ENCODE results near the gene ZSCAN26. TPM values are rescaled to one million over a fixed set of nuclear protein-coding genes. Genes with fewer than 3 reads are reported as not detected.

ZSCAN26 gene
- polyA plus RNA-seq, 1 of the 3 experiments (the other 2 are of a cell fraction), result 11.0 TPM

DNA sequence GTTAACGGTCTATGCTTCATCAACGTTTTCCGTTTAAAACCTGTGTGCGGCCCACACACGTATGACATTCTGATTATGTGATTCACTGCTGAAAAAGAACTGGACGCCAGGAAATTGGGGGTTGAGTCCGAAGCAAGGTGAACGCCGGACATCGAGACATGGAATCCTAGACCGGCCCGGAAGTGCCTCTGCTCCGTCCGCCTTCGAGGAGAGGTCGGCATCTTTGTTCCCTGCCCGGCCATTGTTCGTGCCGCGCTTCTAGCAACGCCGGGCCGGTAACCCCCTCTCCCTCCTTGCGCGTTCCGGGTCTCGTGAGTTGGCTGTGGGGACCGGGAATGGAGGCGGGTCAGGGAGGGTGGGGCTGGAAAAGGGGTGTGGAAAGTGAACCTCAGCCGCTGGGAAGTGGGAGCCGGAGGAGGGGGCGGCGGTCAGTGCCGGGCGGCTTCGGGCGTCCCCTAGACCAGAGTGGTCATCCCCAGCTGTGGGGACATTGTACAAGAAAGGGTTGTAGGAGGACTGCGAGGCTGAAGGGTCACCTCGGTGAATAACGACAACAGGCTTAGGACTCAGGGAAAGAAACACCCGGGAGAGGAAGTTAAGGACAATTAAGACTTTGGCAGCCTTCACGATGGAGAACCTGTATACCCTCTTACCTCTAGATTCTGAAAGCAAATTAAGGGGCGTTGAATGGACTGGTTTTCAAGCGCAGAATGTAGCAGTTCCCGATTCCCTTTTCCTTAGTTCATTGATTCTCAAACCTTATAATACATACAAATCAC is 41.7 kb upstream of the ZSCAN26 start, which contains the start of gene ZSCAN9 (continued):
- TF ChIP-seq TCF12 (IDR thresholded peaks at IDR 0.05) (peak; percentile 39; the same call in 1 of the 2 replicates), POLR2AphosphoS5 (IDR thresholded peaks at IDR 0.05; ENCODE audit: low read depth, low read length) (peak; percentile 88), MXI1 (IDR thresholded peaks at IDR 0.05; ENCODE audit: low read depth, low read length) (peak; percentile 79), RCOR1 (IDR thresholded peaks at IDR 0.05; ENCODE audit: low read length) (peak; percentile 48; the same call in 1 of the 2 replicates), TAF1 (IDR thresholded peaks at IDR 0.05; ENCODE audit: borderline replicate concordance, low read depth, low read length) (peak; percentile 94), TEAD4 (IDR thresholded peaks at IDR 0.05; ENCODE audit: borderline replicate concordance, insufficient read depth) (no peak), PBX3 (IDR thresholded peaks at IDR 0.05) (peak; percentile 22; the same call in 1 of the 2 replicates), SMC3 (IDR thresholded peaks at IDR 0.05; ENCODE audit: low read depth, low read length) (peak; percentile 11; the same call in 1 of the 2 replicates), USF1 (IDR thresholded peaks at IDR 0.05; ENCODE audit: borderline replicate concordance, low read depth) (0 out of 2 replicates have a peak, but pooled peaks have one; percentile 17), GATA2 (CRISPR knock-in tag; IDR thresholded peaks at IDR 0.05) (0 out of 2 replicates have a peak, but pooled peaks have one; percentile 10), ELF1 (IDR thresholded peaks at IDR 0.05) (peak; percentile 91)
- TF ChIP-seq, protein P1, sequence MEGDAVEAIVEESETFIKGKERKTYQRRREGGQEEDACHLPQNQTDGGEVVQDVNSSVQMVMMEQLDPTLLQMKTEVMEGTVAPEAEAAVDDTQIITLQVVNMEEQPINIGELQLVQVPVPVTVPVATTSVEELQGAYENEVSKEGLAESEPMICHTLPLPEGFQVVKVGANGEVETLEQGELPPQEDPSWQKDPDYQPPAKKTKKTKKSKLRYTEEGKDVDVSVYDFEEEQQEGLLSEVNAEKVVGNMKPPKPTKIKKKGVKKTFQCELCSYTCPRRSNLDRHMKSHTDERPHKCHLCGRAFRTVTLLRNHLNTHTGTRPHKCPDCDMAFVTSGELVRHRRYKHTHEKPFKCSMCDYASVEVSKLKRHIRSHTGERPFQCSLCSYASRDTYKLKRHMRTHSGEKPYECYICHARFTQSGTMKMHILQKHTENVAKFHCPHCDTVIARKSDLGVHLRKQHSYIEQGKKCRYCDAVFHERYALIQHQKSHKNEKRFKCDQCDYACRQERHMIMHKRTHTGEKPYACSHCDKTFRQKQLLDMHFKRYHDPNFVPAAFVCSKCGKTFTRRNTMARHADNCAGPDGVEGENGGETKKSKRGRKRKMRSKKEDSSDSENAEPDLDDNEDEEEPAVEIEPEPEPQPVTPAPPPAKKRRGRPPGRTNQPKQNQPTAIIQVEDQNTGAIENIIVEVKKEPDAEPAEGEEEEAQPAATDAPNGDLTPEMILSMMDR (IDR thresholded peaks at IDR 0.05), result no peak
- TF ChIP-seq, protein P2, sequence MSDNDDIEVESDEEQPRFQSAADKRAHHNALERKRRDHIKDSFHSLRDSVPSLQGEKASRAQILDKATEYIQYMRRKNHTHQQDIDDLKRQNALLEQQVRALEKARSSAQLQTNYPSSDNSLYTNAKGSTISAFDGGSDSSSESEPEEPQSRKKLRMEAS (IDR thresholded peaks at IDR 0.05; ENCODE audit: low read depth), result peak; percentile 73
- TF ChIP-seq, protein P3, sequence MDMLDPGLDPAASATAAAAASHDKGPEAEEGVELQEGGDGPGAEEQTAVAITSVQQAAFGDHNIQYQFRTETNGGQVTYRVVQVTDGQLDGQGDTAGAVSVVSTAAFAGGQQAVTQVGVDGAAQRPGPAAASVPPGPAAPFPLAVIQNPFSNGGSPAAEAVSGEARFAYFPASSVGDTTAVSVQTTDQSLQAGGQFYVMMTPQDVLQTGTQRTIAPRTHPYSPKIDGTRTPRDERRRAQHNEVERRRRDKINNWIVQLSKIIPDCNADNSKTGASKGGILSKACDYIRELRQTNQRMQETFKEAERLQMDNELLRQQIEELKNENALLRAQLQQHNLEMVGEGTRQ (IDR thresholded peaks at IDR 0.05; ENCODE audit: borderline replicate concordance, low read depth, low read length), result no peak

GRCh38 chr6:28226460-28226859 is 40.5 kb upstream of the ZSCAN26 start:
- Histone ChIP-seq H4K20me1 (ENCODE audit: insufficient read depth) (no peaks in the 10 kb centered on the region), H3K79me2 (ENCODE audit: insufficient read depth) (peaks cover 46% of the 10 kb centered on the region), H3K27ac (ENCODE audit: low read depth in 2 of 2, low read length in 1 of 2) (no peak overlapping the region), H3K27me3 (ENCODE audit: insufficient read depth) (no peaks in the 10 kb centered on the region), H3K9me2 (no peaks in the 10 kb centered on the region), H3K4me3 (ENCODE audit: low read depth in 2 of 2, low read length in 1 of 2) (peak overlapping the region in 1 of 2 experiments; percentile 78; a peak in 1 of 4 replicates), H3K36me3 (replicated peaks in 1 of 2; ENCODE audit: control insufficient read depth in 1 of 2, insufficient read depth in 2 of 2, low read length in 1 of 2) (peaks cover 39 to 42% of the 10 kb centered on the region in 2 experiments), H3F3A (replicated peaks; ENCODE audit: insufficient read depth) (no peaks in the 10 kb centered on the region), H3K4me1 (ENCODE audit: control insufficient read depth in 1 of 2, insufficient read depth in 2 of 2, low read depth in 1 of 2, low read length in 1 of 2) (peaks cover 0 to 7% of the 10 kb centered on the region in 2 experiments; a peak in 3 of 4 replicates), H3K4me2 (peak overlapping the region; percentile 84), H2AFZ (ENCODE audit: low read depth) (no peak overlapping the region), H3K9ac (no peak overlapping the region), H3K9me3 (no peaks in the 10 kb centered on the region)
- POLR2A ChIA-PET, result no interaction called here
- DNase-seq, result no peak
- 96% methylated on average over 2 of the region's 2 CpGs for WGBS (ENCODE audit: low lambda C conversion rate)
- CTCF ChIA-PET, result interaction anchor here (1.2 to 3.3 kb wide), 3 partner anchors 51 to 130 kb away, joined by 3 to 10 read pairs (median 3); no protein-coding TSS in a partner anchor
- TF ChIP-seq RCOR1 (IDR thresholded peaks at IDR 0.05; ENCODE audit: low read length), result no peak
